Suprapubic skin (tissue), 4 donors: ENCODE measurements around the gene R3HCC1L.

Experiments used
- CTCF ChIP-seq, 2 donors: fragments of 200-600 bp in 1 of 2; fragments of 450-650 bp in 1 of 2; sonication (generic) in 1 of 2; IDR thresholded peaks; one replicate each; pipeline ENCODE4 v1.5.1; 2016 to 2019; ENCODE audit warnings: antibody characterized with exemption in 2 of 2, mild to moderate bottlenecking in 1 of 2, moderate library complexity in 1 of 2
- EP300 ChIP-seq: sonication (generic); formaldehyde crosslinking; IDR thresholded peaks from one replicate; pipeline ENCODE4 v1.6.1; 2017; ENCODE audit warnings: antibody characterized with exemption
- POLR2A ChIP-seq, 2 donors: fragments of 450-650 bp; IDR thresholded peaks; one replicate each; pipeline ENCODE4 v1.6.1; 2017; ENCODE audit warnings: antibody characterized with exemption in 2 of 2, mild to moderate bottlenecking in 2 of 2, moderate library complexity in 2 of 2
- POLR2AphosphoS5 ChIP-seq, 3 donors: sonication (generic); formaldehyde crosslinking; IDR thresholded peaks; one replicate each; pipeline ENCODE4 v1.6.1; 2017; ENCODE audit warnings: antibody characterized with exemption in 3 of 3

- TF ChIP-seq CTCF (IDR thresholded peaks at IDR 0.05) (no peak), POLR2A (IDR thresholded peaks at IDR 0.05) (no peak), EP300 (no peak), POLR2AphosphoS5 (IDR thresholded peaks at IDR 0.05) (no peak)
These were observed 102.4 kb downstream of the R3HCC1L start for GRCh38 chr10:98236862-98237261.
